Panc1 (cell line): ENCODE data around the gene NFATC1.

Source experiments
- CTCF ChIP-seq: fragments of 450-650 bp; IDR thresholded peaks from 2 replicates; pipeline ENCODE4 v1.5.1; 2017; ENCODE audit warnings: mild to moderate bottlenecking
- POLR2AphosphoS5 ChIP-seq: IDR thresholded peaks from 2 replicates; pipeline ENCODE4 v1.6.1; 2012; ENCODE audit warnings: mild to moderate bottlenecking, low read depth, low read length, moderate library complexity
- TCF7L2 ChIP-seq: IDR thresholded peaks from 2 replicates; pipeline ENCODE4 v1.6.1; 2011; ENCODE audit warnings: mild to moderate bottlenecking, low read depth, low read length, inconsistent platforms

- TF ChIP-seq POLR2AphosphoS5: no peak
- no peak for TF ChIP-seq CTCF
- no peak for TF ChIP-seq TCF7L2
Measured at GRCh38 chr18:79387615-79388014, 8.1 kb upstream of the NFATC1 start.
